Measurements from ENCODE around the gene MPPED2.

DNA sequence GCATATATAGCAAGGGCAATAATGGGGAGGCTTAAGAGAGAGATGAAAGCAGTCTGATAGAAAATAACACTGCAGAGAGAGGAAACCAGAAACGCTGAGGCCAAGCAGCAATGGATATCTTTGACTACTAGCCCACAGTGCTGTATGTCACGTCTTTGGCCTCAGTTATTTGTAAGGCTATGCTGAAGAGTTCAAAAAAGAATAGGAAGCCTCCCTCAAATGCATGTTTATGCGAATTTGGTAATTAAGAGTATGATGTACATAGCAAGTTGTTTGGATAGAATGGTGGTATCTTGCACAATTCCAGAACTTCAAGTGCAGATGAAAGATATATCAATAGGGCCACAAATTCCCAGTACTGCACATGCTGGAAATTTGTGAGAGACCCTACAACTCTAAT lies 89.2 kb downstream of the MPPED2 start:
- no peak for TF ChIP-seq TCF12 (IDR thresholded peaks at IDR 0.05; ENCODE audit: low read depth)
- TF ChIP-seq EP300 (IDR thresholded peaks at IDR 0.05; ENCODE audit: borderline replicate concordance): no peak
- TF ChIP-seq FOXM1 (IDR thresholded peaks at IDR 0.05; ENCODE audit: borderline replicate concordance, low read depth): no peak
- no peak for TF ChIP-seq RAD21 (IDR thresholded peaks at IDR 0.05; ENCODE audit: low read depth)

All from Ishikawa (cell line).